IPS DF 4.7 (cell line): ENCODE measurements around the gene SOCS7.

Source experiments
- DNase-seq: peaks from one replicate; pipeline ENCODE4 v3.0.0-alpha.2; 2013; ENCODE audit warnings: low spot score; ENCODE audit errors: extremely low read depth

SOCS7 gene

GRCh38 chr17:38358586-38359513, 7.2 kb downstream of the SOCS7 start:
- DNase-seq = no peak

DNA sequence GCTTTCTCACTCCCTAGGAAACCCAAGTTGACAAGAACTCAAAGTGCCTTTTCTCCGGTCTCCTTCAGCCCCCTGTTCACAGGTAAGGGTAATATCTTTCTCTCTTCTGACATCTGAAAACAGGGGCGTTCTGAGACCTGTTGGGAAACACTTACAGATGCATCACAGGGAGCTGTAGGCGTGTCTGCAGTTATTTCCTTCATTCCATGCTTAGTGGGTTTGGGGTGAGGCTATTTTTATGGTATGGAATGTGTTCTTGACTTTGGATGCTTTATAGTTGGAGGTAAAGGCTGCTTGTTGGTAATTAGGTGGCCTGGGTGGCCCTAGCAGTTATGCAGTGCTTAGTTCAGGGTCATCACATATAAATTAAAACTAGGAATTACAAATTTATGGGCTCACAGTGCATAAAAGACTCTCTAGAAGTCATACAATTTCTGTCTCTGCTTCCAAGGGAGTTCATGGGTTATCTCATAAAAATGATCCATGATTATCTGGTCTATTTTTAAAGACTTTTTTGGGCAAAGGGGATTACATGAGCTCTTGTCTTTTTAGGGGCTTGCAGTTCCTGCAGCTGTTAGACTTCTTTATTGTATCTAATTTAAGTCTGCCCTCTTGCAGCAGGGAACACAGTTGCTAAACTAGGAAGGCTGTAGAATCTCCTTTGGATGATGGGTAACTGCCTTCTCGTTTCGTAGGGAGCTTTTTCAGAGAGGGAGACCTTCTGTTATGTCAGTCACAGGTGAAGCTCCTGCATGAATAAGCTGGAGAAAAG, 10.2 kb downstream of the SOCS7 start:
- DNase-seq = no peak

DNA sequence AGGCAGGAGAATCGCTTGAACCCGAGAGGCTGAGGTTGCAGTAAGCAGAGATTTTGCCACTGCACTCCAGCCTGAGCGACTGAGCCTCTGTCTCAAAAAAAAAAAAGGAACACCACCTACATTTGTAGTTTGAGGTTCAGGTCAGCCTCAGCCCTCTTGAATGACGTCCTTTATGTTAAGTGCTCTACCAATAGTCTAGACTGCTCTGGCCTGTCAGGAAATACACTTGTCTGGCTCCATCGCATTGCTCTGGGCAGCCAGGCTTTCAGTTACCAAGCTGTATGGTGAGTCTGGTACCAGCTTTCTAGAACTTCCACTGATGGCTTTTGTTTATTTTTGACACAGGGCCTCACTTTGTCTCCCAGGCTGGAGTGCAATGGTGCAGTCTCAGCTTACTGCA, 11.4 kb downstream of the SOCS7 start:
- DNase-seq = no peak

- DNase-seq = no peak
Observed at GRCh38 chr17:38364741-38365140, 13.1 kb downstream of the SOCS7 start.

DNA sequence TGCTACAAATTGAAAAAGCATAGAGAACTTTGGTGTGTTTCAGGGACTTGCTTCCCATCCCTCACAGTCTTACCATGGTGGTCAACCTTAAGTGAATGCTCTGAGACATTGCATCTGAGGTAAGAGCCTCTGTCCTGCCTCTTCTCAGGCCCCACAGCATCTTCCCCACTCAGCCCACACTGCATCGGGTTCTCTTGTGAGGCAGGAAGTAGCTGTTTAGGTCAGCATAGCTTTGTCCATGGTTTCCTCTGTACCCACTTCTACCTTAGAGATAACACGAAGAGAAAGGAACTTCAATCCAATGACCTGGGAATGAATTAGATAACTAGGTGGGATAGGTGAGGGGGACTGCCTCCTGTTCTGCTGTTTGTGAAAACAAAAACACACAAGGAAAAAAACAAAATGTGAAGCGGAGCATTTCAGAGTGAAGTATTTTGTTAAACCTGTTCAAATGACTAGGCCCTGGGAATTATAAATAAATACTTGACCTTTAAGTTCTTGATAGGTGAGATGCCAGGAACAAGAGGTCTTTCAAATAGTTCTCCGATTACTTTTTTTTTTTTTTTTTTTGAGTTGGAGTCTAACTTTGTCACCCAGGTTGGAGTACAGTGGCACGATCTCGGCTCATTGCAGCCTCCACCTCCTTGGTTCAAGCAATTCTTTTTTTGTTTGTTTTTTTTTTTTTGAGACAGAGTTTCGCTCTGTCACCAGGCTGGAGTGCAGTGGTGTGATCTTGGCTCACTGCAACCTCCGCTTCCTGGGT, 17.7 kb downstream of the SOCS7 start:
- no peak for DNase-seq

- no peak for DNase-seq
Observed at GRCh38 chr17:38379448-38379847, 27.8 kb downstream of the SOCS7 start.

DNA sequence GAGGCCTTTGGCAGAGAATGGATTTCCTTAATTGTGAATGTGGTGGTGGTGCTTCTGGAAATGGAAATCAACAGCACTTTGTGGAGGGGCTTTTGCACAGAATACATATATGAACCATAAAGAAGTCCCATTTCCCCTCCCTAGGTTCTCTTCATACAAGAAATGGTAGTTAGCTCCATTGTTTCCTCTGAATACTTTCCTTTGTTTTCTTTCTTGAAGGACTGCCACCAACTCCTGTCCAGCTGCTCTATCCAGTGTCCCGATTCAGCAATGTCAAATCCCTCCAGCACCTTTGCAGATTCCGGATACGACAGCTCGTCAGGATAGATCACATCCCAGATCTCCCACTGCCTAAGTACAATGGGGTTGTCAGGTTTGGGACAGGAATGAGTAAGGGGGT, 43.4 kb downstream of the SOCS7 start:
- no peak for DNase-seq

GRCh38 chr17:38397227-38397626, 45.6 kb downstream of the SOCS7 start:
- DNase-seq = no peak

DNA sequence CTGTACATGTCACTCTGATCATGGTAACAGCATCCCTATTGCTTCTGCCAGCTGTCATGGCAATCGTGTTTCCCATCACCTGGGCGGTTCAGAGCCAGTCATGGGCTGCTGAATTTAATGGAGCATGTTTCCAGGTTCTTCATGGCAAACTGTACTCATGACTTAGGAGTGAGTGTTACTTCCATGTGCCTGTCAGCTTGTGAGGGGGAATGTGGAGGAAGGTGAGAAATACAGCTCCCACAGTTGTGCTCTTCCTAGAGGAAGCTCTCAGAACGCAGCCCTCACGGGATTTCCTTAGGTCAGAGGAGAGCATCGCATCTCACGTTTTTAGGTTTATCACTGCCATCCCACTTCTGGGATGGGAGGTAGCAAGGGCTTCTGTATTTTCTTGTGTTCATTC, 48.6 kb downstream of the SOCS7 start:
- no peak for DNase-seq

DNA sequence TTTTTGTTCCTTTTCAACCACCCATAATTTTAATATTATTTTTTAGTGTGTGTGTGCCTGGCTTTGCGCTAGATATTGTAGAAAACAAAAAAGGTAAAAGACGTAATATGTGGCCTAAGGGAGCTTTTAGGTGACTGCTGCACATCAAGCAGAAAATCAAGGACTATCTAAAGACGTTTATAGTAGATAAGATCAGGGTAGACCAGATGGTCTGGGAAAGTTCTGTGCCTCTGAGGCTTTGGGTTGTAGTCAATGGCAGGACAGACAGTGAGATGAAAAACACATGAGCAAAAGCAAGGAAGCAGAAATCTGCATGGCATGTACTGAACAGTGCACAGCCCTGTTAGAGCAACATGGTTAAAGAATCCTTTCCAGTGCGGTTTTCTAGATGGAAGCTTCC, 49.8 kb downstream of the SOCS7 start:
- DNase-seq = no peak

GRCh38 chr17:38402897-38403296, 51.3 kb downstream of the SOCS7 start:
- no peak for DNase-seq

GRCh38 chr17:38403491-38403890, 51.8 kb downstream of the SOCS7 start:
- no peak for DNase-seq

GRCh38 chr17:38404174-38404943, 52.7 kb downstream of the SOCS7 start:
- DNase-seq = no peak

GRCh38 chr17:38405654-38406053, 54.0 kb downstream of the SOCS7 start:
- no peak for DNase-seq

DNA sequence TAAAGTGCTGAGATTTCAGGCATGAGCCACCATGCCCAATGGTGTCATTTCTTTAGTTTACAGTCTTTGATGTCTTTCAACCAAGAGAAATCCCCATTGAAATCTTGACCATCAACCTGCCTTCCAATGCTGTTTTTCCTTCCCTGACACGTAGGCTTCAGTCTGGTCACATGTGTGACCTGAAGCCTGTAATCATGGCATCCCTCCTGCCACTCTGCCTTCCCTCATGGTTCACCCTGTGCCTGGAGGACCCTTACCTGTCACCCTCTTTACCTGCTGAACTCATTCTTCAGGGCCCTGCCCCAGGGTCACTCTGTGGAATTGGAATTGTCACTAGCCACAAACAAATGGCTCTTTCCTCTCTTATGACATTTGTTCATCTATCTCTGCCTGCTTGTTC, 58.6 kb downstream of the SOCS7 start:
- DNase-seq = no peak

DNA sequence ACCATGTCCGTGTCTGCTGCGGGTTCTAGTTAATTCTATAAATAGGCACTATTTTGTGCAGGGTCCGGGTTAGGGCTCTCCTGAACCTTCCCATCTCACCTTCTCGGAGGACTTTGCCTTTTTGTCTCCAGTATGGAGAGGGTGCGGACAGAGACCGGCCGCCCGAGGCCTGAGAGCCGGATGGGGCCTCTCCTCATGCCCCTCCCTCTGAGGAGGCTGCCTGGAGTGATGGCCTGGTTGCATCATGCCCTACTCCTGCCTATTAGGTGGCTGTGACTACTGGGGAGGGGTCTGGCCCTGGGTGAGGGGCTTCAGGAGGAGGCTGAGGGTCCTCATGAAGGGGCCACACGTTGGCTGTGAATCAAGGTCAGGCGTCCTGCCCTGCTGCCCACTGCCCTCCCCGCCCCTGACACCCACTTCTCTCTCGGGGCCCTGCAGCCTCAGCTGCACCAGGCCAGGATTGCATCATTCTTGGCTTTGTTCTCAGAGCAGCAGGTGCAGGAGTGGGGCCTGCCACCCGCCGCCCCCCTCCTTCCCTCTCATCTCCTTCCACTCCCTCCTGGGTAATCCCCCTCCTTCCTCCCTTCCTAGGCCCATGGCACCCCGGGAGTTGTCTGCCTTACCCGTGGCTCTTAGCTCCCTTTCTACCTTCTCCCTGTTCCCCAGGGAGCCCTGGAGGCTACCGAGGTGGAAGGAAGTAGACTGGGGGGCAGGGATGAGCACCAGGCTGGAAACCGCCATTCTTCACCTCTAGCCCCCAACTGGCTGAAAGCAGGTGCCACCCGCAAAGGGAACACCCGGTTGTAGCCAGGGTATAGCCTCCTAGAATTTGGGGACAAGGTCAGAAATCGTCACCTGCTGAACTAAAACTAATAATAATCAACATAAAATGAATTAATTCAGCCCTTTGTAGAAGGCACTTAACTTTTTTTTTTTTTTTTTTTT, 63.9 kb downstream of the SOCS7 start:
- no peak for DNase-seq

- DNase-seq = no peak
Observed at GRCh38 chr17:38416840-38417209, 65.2 kb downstream of the SOCS7 start.

- DNase-seq = no peak
Observed at GRCh38 chr17:38417210-38417951, 65.7 kb downstream of the SOCS7 start.

GRCh38 chr17:38418062-38418692, 66.5 kb downstream of the SOCS7 start:
- DNase-seq = no peak
